Measurements from ENCODE around the gene ZNF474.

Gene ZNF474

GRCh38 chr5:122195802-122196394, 66.6 kb downstream of the ZNF474 start:
- Histone ChIP-seq H3K36me3 (ENCODE audit: control insufficient read depth, insufficient read depth, low read length) (no peaks in the 10 kb centered on the region), H3K27me3 (ENCODE audit: control insufficient read depth, insufficient read depth, low read length) (no peaks in the 10 kb centered on the region), H3K4me3 (ENCODE audit: low read length) (no peak overlapping the region), H3K9me3 (ENCODE audit: control insufficient read depth, low read length) (no peaks in the 10 kb centered on the region), H3K4me1 (ENCODE audit: control insufficient read depth, insufficient read depth, low read length) (no peaks in the 10 kb centered on the region), H3K9ac (ENCODE audit: low read length) (no peak overlapping the region)

GRCh38 chr5:122199146-122199545, 69.8 kb downstream of the ZNF474 start:
- H3K9ac ChIP-seq (ENCODE audit: low read length), result no peak overlapping the region
- no peaks in the 10 kb centered on the region for H3K36me3 ChIP-seq (ENCODE audit: control insufficient read depth, insufficient read depth, low read length)
- no peaks in the 10 kb centered on the region for H3K27me3 ChIP-seq (ENCODE audit: control insufficient read depth, insufficient read depth, low read length)
- H3K4me3 ChIP-seq (ENCODE audit: low read length), result no peak overlapping the region
- H3K9me3 ChIP-seq (ENCODE audit: control insufficient read depth, low read length), result no peaks in the 10 kb centered on the region
- no peaks in the 10 kb centered on the region for H3K4me1 ChIP-seq (ENCODE audit: control insufficient read depth, insufficient read depth, low read length)

GRCh38 chr5:122200450-122200849, 71.1 kb downstream of the ZNF474 start:
- Histone ChIP-seq H3K9ac (ENCODE audit: low read length) (no peak overlapping the region), H3K27me3 (ENCODE audit: control insufficient read depth, insufficient read depth, low read length) (no peaks in the 10 kb centered on the region), H3K9me3 (ENCODE audit: control insufficient read depth, low read length) (no peaks in the 10 kb centered on the region), H3K4me3 (ENCODE audit: low read length) (no peak overlapping the region), H3K4me1 (ENCODE audit: control insufficient read depth, insufficient read depth, low read length) (no peaks in the 10 kb centered on the region), H3K36me3 (ENCODE audit: control insufficient read depth, insufficient read depth, low read length) (no peaks in the 10 kb centered on the region)

GRCh38 chr5:122200865-122201264, 71.5 kb downstream of the ZNF474 start:
- Histone ChIP-seq H3K4me1 (ENCODE audit: control insufficient read depth, insufficient read depth, low read length) (no peaks in the 10 kb centered on the region), H3K27me3 (ENCODE audit: control insufficient read depth, insufficient read depth, low read length) (no peaks in the 10 kb centered on the region), H3K9me3 (ENCODE audit: control insufficient read depth, low read length) (no peaks in the 10 kb centered on the region), H3K36me3 (ENCODE audit: control insufficient read depth, insufficient read depth, low read length) (no peaks in the 10 kb centered on the region), H3K4me3 (ENCODE audit: low read length) (no peak overlapping the region), H3K9ac (ENCODE audit: low read length) (no peak overlapping the region)

GRCh38 chr5:122201365-122201764, 72.0 kb downstream of the ZNF474 start:
- H3K36me3 ChIP-seq (ENCODE audit: control insufficient read depth, insufficient read depth, low read length), result no peaks in the 10 kb centered on the region

GRCh38 chr5:122202952-122203351, 73.6 kb downstream of the ZNF474 start:
- H3K9me3 ChIP-seq (ENCODE audit: control insufficient read depth, low read length), result no peaks in the 10 kb centered on the region
- H3K36me3 ChIP-seq (ENCODE audit: control insufficient read depth, insufficient read depth, low read length), result no peaks in the 10 kb centered on the region
- H3K27me3 ChIP-seq (ENCODE audit: control insufficient read depth, insufficient read depth, low read length), result no peaks in the 10 kb centered on the region
- no peaks in the 10 kb centered on the region for H3K4me1 ChIP-seq (ENCODE audit: control insufficient read depth, insufficient read depth, low read length)
- no peak overlapping the region for H3K4me3 ChIP-seq (ENCODE audit: low read length)
- no peak overlapping the region for H3K9ac ChIP-seq (ENCODE audit: low read length)

More at GRCh38 chr5:122201365-122201764, 72.0 kb downstream of the ZNF474 start:
- H3K27me3 ChIP-seq (ENCODE audit: control insufficient read depth, insufficient read depth, low read length), result no peaks in the 10 kb centered on the region
- H3K9ac ChIP-seq (ENCODE audit: low read length), result no peak overlapping the region
- no peak overlapping the region for H3K4me3 ChIP-seq (ENCODE audit: low read length)
- H3K4me1 ChIP-seq (ENCODE audit: control insufficient read depth, insufficient read depth, low read length), result no peaks in the 10 kb centered on the region
- no peaks in the 10 kb centered on the region for H3K9me3 ChIP-seq (ENCODE audit: control insufficient read depth, low read length)

Data from mucosa of stomach (tissue), 1 donor.